ENCODE results near the gene AGBL4.

- TF ChIP-seq GATA3 (IDR thresholded peaks at IDR 0.05; ENCODE audit: low read depth, low read length) (no peak), GATA2 (IDR thresholded peaks at IDR 0.05; ENCODE audit: low read depth, low read length) (no peak)
Observed at GRCh38 chr1:48611841-48612240, 1411.9 kb downstream of the AGBL4 start.

All from SH-SY5Y (cell line).